Measurements from ENCODE around the gene IL17F.

DNA sequence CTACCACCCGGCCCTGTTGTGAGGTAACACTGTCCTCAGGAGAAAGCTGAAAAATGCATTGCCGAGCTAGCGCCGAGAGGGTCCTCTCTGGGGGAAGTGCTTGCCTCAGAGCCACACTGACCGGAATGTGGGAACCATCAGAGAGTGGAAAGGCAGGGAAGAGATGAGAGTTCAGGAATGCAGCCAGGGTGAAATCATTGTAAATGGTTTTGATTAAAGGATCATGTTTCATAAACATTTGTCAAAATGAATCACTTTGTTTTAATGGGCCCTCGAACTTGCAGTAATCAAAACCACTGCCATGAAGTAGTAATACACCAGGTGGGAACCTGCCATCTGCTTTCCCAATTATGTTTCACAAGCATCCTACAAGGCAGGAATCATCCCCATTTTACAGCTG lies 16.9 kb upstream of the IL17F start:
- TF ChIP-seq POLR2A (IDR thresholded peaks at IDR 0.05; ENCODE audit: low read length) (no peak), GATA1 (IDR thresholded peaks at IDR 0.05; ENCODE audit: low read depth, low read length) (no peak)

Data from erythroblast (primary cell).